Fibroblast of gingiva (primary cell): Measurements from ENCODE around the gene CDKL5.
"Not testable (repeated sequence)": the region's sequence is repeated elsewhere in the genome, so short reads cannot be mapped to it uniquely, and the experiment has no call there.

Experiments
- DNase-seq: peaks from one replicate; pipeline ENCODE4 v3.0.0-alpha.2; 2011; ENCODE audit warnings: low read depth

Gene CDKL5

DNA sequence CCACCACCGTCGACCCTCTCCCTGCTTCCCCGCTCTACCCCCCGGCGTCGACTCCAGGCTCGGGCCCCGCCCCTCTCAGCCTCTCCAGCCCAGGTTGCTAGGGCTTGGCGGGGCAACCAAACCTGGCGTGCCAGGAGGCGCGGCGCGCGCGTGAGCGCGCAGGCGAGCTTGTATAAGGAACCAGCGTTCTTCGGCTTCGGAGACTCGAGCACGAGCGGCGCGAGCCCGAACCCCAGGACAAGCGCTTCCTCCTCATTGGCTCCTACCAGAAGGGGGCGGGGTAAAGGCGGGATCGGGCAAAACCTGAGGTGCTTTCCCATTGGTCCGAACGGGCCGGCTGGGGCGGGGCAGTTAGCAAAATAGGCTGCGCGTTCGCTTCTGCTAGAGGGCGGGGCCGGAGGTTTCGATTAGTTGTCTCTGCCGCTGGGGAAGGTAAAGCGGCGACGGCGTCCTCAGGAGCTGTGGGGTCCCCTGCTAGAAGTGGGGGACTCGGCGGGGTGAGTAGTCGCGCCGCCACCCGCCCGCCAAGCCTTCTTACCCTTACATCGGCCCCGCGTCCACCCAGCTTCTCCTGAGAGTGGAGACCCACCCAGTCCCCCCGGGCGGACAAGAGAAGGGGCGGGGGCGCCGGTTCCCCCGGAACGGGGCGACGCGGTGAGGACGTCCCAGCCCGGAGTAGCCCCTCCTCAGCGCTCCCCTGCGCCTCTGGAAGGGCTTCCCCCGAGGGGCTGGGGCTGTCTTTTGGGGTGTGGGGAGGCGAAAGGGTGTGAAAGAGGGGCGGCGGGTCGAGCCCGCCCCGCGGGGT is at the start of gene CDKL5:
Gene CDKL5 (plus strand): TSS at position 410 of the 805 bp plus-strand sequence. CDS start 81,489 bp downstream, outside the sequence.
- DNase-seq: peak; percentile 94

GRCh38 chrX:18377796-18378195 is 47.6 kb upstream of the CDKL5 start:
- no peak for DNase-seq

- DNase-seq: no peak
Observed at GRCh38 chrX:18389966-18390365, 35.4 kb upstream of the CDKL5 start.

GRCh38 chrX:18390941-18391538 is 34.4 kb upstream of the CDKL5 start:
- DNase-seq: peak; percentile 28

GRCh38 chrX:18394477-18394876 is 30.9 kb upstream of the CDKL5 start:
- no peak for DNase-seq

DNA sequence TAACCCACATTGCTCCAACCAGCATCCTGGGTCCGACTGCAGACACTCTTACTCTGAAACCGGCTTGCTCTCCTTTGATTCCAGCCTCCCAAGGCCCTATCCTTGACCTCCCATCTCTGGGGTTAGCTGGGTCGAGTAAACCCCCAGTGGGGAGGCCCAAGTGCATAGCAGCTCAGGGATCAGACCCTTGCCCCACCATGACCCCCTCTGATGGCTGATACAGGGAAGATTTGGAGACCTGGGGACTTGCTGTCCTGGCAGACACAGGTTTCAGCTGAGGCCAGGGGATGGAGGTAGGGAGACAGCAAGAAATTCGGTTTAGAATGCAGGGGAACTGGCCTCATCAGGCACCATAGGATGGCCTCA is 23.6 kb upstream of the CDKL5 start:
- no peak for DNase-seq

GRCh38 chrX:18406531-18407266 is 18.7 kb upstream of the CDKL5 start:
- peak; percentile 68 for DNase-seq

DNA sequence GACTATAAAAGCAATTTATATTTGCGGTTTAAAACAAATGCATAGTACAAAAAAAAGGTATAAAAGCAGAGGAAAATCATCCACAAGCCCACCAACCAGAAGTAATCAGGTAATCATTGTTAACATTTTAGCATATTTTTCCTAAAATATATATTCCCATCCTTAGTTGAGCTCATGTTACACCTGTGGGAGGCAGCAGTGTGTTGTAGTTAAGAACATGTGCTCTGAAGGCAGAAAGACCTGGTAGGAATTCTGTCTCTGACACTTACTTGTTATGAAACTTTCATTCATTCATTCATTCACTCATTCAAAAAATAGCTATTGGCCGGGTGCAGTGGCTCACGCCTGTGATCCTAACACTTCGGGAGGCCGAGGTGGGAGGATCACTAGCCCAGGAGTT is 15.4 kb upstream of the CDKL5 start:
- peak; percentile 35 for DNase-seq

DNA sequence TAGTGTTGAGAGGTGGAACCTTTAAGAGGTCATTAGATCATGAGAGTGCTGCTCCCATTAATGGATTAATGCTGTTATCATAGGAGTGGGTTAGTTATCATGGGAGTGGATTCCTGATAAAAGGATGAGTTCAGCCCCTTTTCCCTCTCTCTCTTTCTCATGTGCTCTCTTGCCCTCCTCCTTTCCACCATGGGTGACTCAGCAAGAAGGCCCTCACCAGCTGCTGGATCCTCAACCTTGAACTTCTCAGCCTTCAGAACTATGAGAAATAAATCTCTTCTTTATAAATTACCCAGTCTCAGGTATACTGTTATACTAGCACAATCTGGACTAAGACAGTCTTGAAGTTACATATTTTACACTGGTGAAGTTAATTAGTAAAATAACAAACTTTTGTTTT is 10.0 kb upstream of the CDKL5 start:
- no peak for DNase-seq

DNA sequence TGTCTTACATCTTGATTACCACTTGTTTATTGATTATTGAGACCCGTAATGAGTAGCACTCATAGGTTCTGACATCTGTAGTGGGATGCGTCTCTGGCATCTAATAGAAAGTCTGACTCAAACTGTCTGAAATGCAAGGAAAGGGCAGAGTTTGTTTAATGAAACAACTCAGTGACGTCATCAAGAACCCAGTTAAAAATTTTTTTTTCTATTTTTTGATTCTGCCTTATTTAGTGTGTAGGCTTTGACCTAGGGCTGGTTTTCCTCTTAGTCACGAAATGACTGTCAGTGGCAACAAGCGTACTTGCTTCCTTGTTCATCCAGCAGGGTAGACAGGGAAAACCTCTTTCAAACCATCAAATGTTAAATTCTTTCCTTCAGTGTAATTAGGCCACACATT is 3.1 kb upstream of the CDKL5 start:
- DNase-seq: peak; percentile 77

GRCh38 chrX:18422886-18423285 is 2.5 kb upstream of the CDKL5 start:
- DNase-seq: peak; percentile 62

DNA sequence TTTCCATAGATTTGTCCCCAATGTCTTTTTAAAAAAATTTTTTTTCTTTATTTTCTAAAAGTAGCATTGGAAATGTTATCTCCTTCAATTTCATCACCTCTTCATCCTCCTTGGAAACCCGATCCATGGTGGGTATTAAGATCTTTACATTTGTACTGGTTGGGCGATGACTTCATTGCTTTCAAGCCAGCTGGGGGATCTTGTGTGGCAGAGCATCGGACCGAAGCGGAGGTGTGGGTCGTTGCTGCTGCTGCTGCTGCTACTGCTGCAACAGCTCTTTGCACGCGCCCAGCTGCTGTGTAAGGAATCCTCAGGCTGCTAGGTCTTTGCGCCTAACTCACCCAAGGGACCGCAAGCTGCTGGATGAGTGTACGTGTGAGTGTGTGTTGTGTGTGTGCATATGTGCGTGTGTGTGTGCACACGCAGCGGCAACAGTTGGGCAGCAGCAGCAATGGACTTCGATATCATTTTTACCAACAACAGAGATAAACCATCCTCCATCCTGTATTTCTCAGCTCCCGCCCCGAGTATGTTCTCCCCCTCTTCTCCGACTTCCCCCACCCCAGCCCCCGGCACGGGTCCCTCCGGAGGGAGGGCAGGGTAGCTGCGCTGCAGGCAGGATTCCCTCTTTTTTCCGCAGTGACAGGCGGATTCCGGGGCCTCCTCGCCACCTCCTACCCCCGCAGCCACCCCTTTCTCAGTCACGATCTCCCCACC is 768 bp upstream of the CDKL5 start:
- DNase-seq: peak; percentile 10

- DNase-seq: no peak
Observed at GRCh38 chrX:18426004-18426320, 554 bp downstream of the CDKL5 start.

GRCh38 chrX:18428006-18428405 is 2.6 kb downstream of the CDKL5 start:
- no peak for DNase-seq

- DNase-seq: not testable (repeated sequence)
Observed at GRCh38 chrX:18433288-18433687, 7.9 kb downstream of the CDKL5 start.

DNA sequence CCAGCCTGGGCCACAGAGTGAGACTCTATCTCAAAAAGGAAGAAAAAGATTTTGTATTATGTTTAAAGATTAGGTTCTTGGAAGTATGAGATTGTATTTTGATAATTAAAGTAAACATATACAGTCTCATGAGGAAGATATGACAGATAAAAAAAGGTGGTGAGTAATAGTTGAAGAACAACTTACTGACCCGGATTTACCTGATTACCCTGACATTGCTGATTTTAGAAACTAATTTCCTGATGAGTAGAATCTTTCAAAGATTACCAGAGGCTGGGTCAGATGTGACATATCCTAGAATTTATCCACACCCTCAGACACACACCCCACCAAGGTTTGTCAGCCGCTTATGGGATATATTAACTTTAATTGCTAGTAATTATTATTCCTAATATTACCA is 9.5 kb downstream of the CDKL5 start:
- DNase-seq: no peak

DNA sequence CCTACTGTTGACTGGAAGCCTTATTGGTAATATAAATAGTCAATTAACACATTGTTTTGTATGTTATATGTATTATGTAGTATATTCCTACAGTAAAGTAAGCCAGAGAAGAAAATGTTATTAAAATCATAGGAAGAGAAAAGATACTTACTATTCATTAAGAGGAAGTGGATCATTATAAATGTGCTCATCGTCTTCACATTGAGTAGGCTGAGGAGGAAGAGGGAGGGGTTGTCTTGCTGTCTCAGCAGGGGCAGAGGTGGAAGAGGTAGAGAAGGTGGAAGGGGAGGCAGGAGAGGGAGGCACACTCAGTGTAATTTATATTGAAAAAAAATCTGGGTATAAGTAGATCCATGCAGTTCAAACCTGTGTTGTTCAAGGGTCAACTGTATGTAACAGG is 10.6 kb downstream of the CDKL5 start:
- DNase-seq: no peak

- DNase-seq: no peak
Observed at GRCh38 chrX:18440835-18441234, 15.4 kb downstream of the CDKL5 start.

DNA sequence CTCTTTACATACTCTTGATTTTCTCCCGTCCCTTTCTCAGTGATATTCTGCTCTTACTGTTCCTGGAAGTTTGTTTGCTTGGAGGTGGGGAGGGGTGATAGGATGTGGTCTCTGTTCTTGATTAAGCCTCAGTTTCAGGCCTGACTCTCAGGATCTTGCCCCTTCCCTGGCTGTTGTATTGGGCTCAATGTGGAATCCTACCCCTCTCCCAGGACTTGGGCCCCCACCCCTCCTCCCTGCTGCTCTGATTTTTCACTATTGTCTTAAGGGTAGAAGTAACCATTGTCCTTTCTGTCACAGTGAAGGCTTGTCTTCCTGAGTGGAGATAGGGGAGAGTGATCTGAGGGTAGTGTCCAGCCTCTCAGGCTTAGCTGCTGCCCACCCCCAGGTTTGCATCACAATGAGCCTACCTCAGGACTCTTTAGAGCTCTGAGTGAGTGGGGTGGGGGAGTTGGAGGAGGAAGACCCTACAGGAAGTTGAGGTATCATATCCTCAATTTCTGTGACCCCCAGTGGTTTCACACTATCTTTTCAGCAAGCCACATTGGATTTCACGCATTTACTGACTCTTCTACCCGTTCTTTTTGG is 16.5 kb downstream of the CDKL5 start:
- DNase-seq: no peak

DNA sequence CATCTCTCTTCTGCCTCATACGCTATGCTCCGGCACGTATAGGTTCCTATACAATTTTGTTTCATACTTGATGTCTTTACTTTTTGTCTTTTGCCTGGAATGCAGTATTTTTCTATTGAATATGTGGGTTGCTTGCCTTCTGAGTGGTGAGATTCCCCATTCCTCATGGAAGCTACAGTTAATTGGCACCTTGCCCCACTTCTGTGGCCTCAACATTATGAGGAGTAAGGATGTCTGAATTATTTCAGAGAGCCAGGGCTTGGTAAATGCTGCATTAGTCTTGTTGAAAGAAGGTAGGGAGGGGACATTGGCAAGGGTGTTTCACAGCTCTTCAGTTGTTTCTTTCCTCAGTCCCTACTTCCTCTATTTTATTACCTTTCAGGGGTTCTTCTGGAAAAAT is 23.0 kb downstream of the CDKL5 start:
- no peak for DNase-seq

DNA sequence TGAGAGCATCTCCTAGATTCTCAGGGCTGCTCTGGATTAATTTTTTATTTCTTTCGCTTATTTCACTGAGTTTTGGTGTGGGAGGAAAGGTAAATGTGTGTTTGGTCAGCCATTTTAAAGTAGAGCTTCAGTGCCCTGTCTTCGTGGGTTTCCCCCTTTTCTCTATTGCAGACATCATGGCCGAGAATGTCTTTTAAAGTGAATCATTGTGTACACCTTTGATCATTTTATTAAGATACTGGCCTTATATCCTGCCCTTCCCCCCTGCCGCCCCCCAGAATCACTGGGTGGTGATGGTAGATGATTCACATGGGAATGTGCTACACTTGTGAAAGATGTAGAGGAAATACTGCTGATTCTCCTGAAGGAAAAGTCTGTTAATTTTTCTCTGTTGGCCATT is 23.8 kb downstream of the CDKL5 start:
- no peak for DNase-seq

GRCh38 chrX:18455384-18455783 is 30.0 kb downstream of the CDKL5 start:
- no peak for DNase-seq
